Endothelial cell of umbilical vein (primary cell): ENCODE data around the gene MAEA. TPM values are rescaled to one million over a fixed set of nuclear protein-coding genes. Genes with fewer than 3 reads are reported as not detected.

Experiments used
- BruUV-seq: library from RNA; stranded (reverse); fragments of 400-500 nt; replicated peaks from 2 replicates; lab custom pipeline; 2021; lab: Mats Ljungman, UMichigan
- CTCF ChIA-PET: fragments of 300-600, 350-600 bp; sonication (Branson Sonifier 250); formaldehyde crosslinking; loops from one replicate; lab custom pipeline; 2021; ENCODE audit warnings: antibody characterized with exemption, inconsistent platforms; lab: Charles Lee
- POLR2A ChIA-PET: fragments of 300-600, 350-600 bp; sonication (Branson Sonifier 250); formaldehyde crosslinking; loops from one replicate; lab custom pipeline; 2021; ENCODE audit warnings: antibody characterized with exemption, inconsistent platforms; lab: Charles Lee
- DNase-seq: peaks from one replicate; pipeline ENCODE4 v3.0.0-alpha.2; 2011; ENCODE audit warnings: low read depth, low spot score
- FAIRE-seq: peaks from 2 replicates; lab custom pipeline; 2011; peaks lifted over from hg19 to GRCh38; lab: Jason Lieb, UNC
- H2AFZ ChIP-seq: 2 replicates; pipeline ENCODE4 v1.6.0; 2012; ENCODE audit warnings: low read depth, low read length, control low read depth, inconsistent platforms
- H3K27ac ChIP-seq: 2 replicates; pipeline ENCODE4 v1.5.1; 2011; ENCODE audit warnings: low read depth, mild to moderate bottlenecking, control low read depth, low read length, moderate library complexity; ENCODE audit not compliant: insufficient read depth
- H3K27me3 ChIP-seq, 2 experiments: 2 replicates each; pipeline versions ENCODE4 v1.6.0 to v1.6.1; 2011; ENCODE audit warnings: low read length in 2 of 2, mixed read lengths in 1 of 2; ENCODE audit not compliant: control insufficient read depth in 2 of 2, insufficient read depth in 2 of 2
- H3K36me3 ChIP-seq, 2 experiments: 2 replicates in 1 of 2; 3 replicates in 1 of 2; pipeline ENCODE4 v1.5.1; 2011; ENCODE audit warnings: low read length in 2 of 2, mild to moderate bottlenecking in 1 of 2, moderate library complexity in 1 of 2; ENCODE audit not compliant: control insufficient read depth in 2 of 2, insufficient read depth in 2 of 2; ENCODE audit errors: extremely low read depth in 1 of 2
- H3K4me1 ChIP-seq: 3 replicates; pipeline ENCODE4 v1.5.1; 2011; ENCODE audit warnings: mild to moderate bottlenecking, low read length; ENCODE audit not compliant: control insufficient read depth, insufficient read depth; ENCODE audit errors: extremely low read depth
- H3K4me2 ChIP-seq: 2 replicates; pipeline ENCODE4 v1.6.1; 2011; ENCODE audit warnings: low read length, control low read depth, mixed read lengths; ENCODE audit not compliant: insufficient read depth
- H3K4me3 ChIP-seq, 3 experiments: fragments of 200-600 bp in 1 of 3; sonication (generic), shearing (Covaris generic) in 1 of 3; replicated peaks in 1 of 3; 2 replicates each; pipeline ENCODE4 v1.5.1; 2011 to 2016; ENCODE audit warnings: control low read depth in 3 of 3, low read length in 3 of 3, mild to moderate bottlenecking in 2 of 3, inconsistent platforms in 1 of 3, low read depth in 1 of 3, moderate library complexity in 1 of 3; ENCODE audit not compliant: insufficient read depth in 1 of 3
- H3K79me2 ChIP-seq: 2 replicates; pipeline ENCODE4 v1.6.0; 2012; ENCODE audit warnings: low read length, inconsistent platforms; ENCODE audit not compliant: control insufficient read depth, insufficient read depth
- H3K9ac ChIP-seq: replicated peaks from 2 replicates; pipeline ENCODE3; 2011; ENCODE audit warnings: low read length, control low read depth; ENCODE audit not compliant: insufficient read depth; ENCODE audit errors: extremely low read depth
- H3K9me1 ChIP-seq: replicated peaks from 3 replicates; pipeline ENCODE4 v1.6.0; 2011; ENCODE audit warnings: mild to moderate bottlenecking, low read length; ENCODE audit not compliant: control insufficient read depth, insufficient read depth; ENCODE audit errors: extremely low read depth
- H3K9me3 ChIP-seq: replicated peaks from 2 replicates; pipeline ENCODE4 v1.5.1; 2012; ENCODE audit warnings: low read length, inconsistent platforms; ENCODE audit not compliant: control insufficient read depth, insufficient read depth
- H4K20me1 ChIP-seq: replicated peaks from 2 replicates; pipeline ENCODE3; 2011; ENCODE audit warnings: mild to moderate bottlenecking, low read length; ENCODE audit not compliant: control insufficient read depth, insufficient read depth; ENCODE audit errors: extremely low read depth
- EZH2 ChIP-seq: IDR thresholded peaks from 2 replicates; pipeline ENCODE4 v1.6.1; 2012; ENCODE audit warnings: borderline replicate concordance, low read depth, mild to moderate bottlenecking, moderate library complexity, low read length, inconsistent platforms; ENCODE audit not compliant: severe bottlenecking
- FOS ChIP-seq: IDR thresholded peaks from 2 replicates; pipeline ENCODE4 v1.6.1; 2011; ENCODE audit warnings: mild to moderate bottlenecking, low read length, moderate library complexity, borderline replicate concordance; ENCODE audit not compliant: insufficient read depth
- GATA2 ChIP-seq: IDR thresholded peaks from 2 replicates; pipeline ENCODE4 v1.7.0; 2011; ENCODE audit warnings: low read depth, mild to moderate bottlenecking, moderate library complexity, mixed read lengths, low read length; ENCODE audit not compliant: insufficient read length, insufficient read depth
- JUN ChIP-seq: IDR thresholded peaks from 2 replicates; pipeline ENCODE4 v1.6.1; 2011; ENCODE audit warnings: borderline replicate concordance, low read depth; ENCODE audit not compliant: insufficient read length, insufficient read depth
- MYC ChIP-seq: IDR thresholded peaks from one replicate; pipeline ENCODE4 v1.6.1; 2011; ENCODE audit warnings: mild to moderate bottlenecking, low read depth, low read length
- POLR2A ChIP-seq: IDR thresholded peaks from 2 replicates; pipeline ENCODE4 v1.6.1; 2012; ENCODE audit warnings: low read depth, mild to moderate bottlenecking, control low read depth, low read length
- POLR2AphosphoS5 ChIP-seq: IDR thresholded peaks from 2 replicates; pipeline ENCODE4 v1.6.1; 2012; ENCODE audit warnings: low read depth, mild to moderate bottlenecking, control low read depth, low read length, moderate library complexity; ENCODE audit not compliant: insufficient read depth
- dilution Hi-C: fragments of 300-500 bp; cut with MboI; formaldehyde crosslinking; loops from one replicate; pipeline ENCODE4 v1.15.0; 2019; ENCODE audit warnings: low sequenced_read_pairs; ENCODE audit not compliant: extremely low pct_ligation_motif_present
- intact Hi-C: fragments of 100-400 bp; cut with micrococcal nuclease; formaldehyde crosslinking; loops from one replicate; pipeline ENCODE4 v1.10.0; 2022
- polyA plus RNA-seq, 4 experiments: library from polyadenylated mRNA; depleted of rRNA in 3 of 4; stranded (reverse) in 3 of 4; unstranded in 1 of 4; fragments of >200 nt; gene quantifications; 2 replicates each; pipeline versions ENCODE4 v1.2.1 to v1.2.3, GENCODE V29; 2011 to 2012; ENCODE audit warnings: missing spikeins in 1 of 4
- total RNA-seq: library from RNA; stranded (reverse); gene quantifications from 2 replicates; pipeline ENCODE4 v1.2.3, GENCODE V29; 2021
- TF ChIP-seq, protein P1 (sequence below): IDR thresholded peaks from 2 replicates; pipeline ENCODE4 v1.6.1; 2011; ENCODE audit not compliant: insufficient read depth, insufficient read length
- TF ChIP-seq, protein P2 (sequence below), 2 donors: IDR thresholded peaks; 1 replicate in 1 of 2; 2 replicates in 1 of 2; pipeline ENCODE4 v1.5.1; 2011; ENCODE audit warnings: low read length in 2 of 2, mild to moderate bottlenecking in 2 of 2, moderate library complexity in 2 of 2, control low read depth in 1 of 2, inconsistent platforms in 1 of 2, low read depth in 1 of 2; ENCODE audit not compliant: insufficient read depth in 1 of 2; ENCODE audit errors: extremely low read depth in 1 of 2

The MAEA gene
- total and polyA plus RNA-seq, 2 donors (not counting 3 experiments of a cell fraction or from before 2014, with no cell fraction given) = 66.0 to 108 TPM

DNA sequence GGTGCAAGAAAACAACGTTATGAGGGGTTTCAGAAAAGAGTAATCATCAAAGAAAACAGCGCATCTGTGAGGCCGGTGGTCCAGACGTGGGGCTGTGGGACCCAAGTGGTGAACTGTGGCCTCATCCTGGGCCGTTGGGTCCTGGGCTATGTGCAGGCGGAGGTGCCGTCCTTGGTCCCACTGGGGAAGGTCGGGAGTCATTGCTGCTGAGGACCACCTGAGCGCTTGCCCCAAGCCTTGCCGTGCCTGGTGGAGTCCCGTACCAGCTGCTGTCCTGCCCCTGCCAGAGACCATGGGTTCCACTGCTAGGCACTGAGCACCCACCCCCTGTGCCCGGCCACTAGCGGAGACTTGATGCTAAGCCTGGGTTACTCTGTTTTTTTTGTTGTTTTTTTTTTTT is 31.8 kb downstream of the MAEA start:
- dilution Hi-C loops = no loop called here
- intact Hi-C loops = no loop called here
- no peaks in the 10 kb centered on the region for H3K79me2 ChIP-seq
- peaks cover 4% of the 10 kb centered on the region for H3K4me1 ChIP-seq
- no peaks in the 10 kb centered on the region for H3K9me3 ChIP-seq
- FAIRE-seq = no peak
- no peak overlapping the region for H3K4me2 ChIP-seq
- H4K20me1 ChIP-seq = no peaks in the 10 kb centered on the region
- no peak overlapping the region for H2AFZ ChIP-seq
- TF ChIP-seq JUN (no peak), POLR2AphosphoS5 (no peak), GATA2 (no peak), FOS (no peak), EZH2 (no peak), POLR2A (no peak), MYC (no peak)
- TF ChIP-seq, protein P1, sequence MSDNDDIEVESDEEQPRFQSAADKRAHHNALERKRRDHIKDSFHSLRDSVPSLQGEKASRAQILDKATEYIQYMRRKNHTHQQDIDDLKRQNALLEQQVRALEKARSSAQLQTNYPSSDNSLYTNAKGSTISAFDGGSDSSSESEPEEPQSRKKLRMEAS = no peak
- TF ChIP-seq, protein P2, sequence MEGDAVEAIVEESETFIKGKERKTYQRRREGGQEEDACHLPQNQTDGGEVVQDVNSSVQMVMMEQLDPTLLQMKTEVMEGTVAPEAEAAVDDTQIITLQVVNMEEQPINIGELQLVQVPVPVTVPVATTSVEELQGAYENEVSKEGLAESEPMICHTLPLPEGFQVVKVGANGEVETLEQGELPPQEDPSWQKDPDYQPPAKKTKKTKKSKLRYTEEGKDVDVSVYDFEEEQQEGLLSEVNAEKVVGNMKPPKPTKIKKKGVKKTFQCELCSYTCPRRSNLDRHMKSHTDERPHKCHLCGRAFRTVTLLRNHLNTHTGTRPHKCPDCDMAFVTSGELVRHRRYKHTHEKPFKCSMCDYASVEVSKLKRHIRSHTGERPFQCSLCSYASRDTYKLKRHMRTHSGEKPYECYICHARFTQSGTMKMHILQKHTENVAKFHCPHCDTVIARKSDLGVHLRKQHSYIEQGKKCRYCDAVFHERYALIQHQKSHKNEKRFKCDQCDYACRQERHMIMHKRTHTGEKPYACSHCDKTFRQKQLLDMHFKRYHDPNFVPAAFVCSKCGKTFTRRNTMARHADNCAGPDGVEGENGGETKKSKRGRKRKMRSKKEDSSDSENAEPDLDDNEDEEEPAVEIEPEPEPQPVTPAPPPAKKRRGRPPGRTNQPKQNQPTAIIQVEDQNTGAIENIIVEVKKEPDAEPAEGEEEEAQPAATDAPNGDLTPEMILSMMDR (IDR thresholded peaks at IDR 0.05; ENCODE audit: extremely low read depth in 1 of 2, insufficient read depth in 1 of 2, low read depth in 1 of 2, low read length in 2 of 2) = no peak
- DNase-seq = no peak
- no peaks in the 10 kb centered on the region for H3K9me1 ChIP-seq
- ChIA-PET POLR2A (no interaction called here), CTCF (no interaction called here)
- no peak overlapping the region for H3K4me3 ChIP-seq
- peaks cover 6 to 33% of the 10 kb centered on the region in 2 experiments for H3K36me3 ChIP-seq
- H3K9ac ChIP-seq = no peak overlapping the region
- H3K27me3 ChIP-seq = no peaks in the 10 kb centered on the region
- no TSS peak for BruUV-seq
- H3K27ac ChIP-seq = no peak overlapping the region
